NT2/D1 (cell line): ENCODE measurements around the gene CLK2.

Experiments
- SUZ12 ChIP-seq: IDR thresholded peaks from 2 replicates; pipeline ENCODE4 v1.6.1; 2011; ENCODE audit not compliant: insufficient read length, insufficient read depth; ENCODE audit errors: extremely low read depth
- YY1 ChIP-seq: IDR thresholded peaks from 2 replicates; pipeline ENCODE4 v1.6.1; 2011; ENCODE audit not compliant: insufficient read length, insufficient read depth
- ZNF274 ChIP-seq: IDR thresholded peaks from 2 replicates; pipeline ENCODE4 v1.6.1; 2011; ENCODE audit warnings: mild to moderate bottlenecking, low read depth, low read length

DNA sequence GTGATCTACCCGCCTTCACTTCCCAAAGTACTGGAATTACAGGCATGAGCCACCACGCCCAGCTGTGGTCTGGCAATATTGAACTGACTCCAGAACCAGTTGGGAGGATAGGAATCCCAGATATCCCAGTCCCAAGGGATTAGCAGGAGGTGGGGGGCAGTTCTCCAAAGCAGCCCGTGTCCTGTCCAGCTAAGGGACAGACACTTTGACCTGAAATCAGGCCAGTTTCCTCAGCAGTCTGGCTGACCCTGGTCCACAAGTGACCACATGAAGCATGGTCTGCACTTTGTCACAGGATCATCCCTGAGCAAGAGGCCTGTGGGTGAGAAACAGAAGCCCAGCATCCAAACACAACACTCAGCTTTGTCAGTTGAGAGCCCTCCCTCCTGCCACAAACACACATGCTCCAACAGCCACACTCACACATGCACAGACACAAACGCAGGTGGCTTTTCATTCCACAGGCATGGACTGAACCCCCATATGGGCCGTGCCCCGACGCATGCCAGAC lies 32.6 kb upstream of the CLK2 start:
- TF ChIP-seq ZNF274: no peak
- no peak for TF ChIP-seq YY1
- TF ChIP-seq SUZ12: no peak
